22Rv1 (cell line): ENCODE measurements around the gene LENG9.
A peak's percentile ranks its signal among the peaks of the same experiment; 100 is the strongest.

Source experiments
- H3K27ac ChIP-seq: fragments of 450-650 bp; 2 replicates; pipeline ENCODE4 v1.5.1; 2017
- ZFX ChIP-seq: fragments of 450-650 bp; IDR thresholded peaks from 2 replicates; pipeline ENCODE4 v1.6.1; 2017; ENCODE audit warnings: antibody characterized with exemption, borderline replicate concordance
- TF ChIP-seq, protein P1 (sequence below): fragments of 450-650 bp; IDR thresholded peaks from 2 replicates; pipeline ENCODE4 v1.5.1; 2017; ENCODE audit warnings: mild to moderate bottlenecking

LENG9 gene

GRCh38 chr19:54430306-54431254 lies 33.0 kb downstream of the LENG9 start:
- H3K27ac ChIP-seq: peak overlapping the region; percentile 82
- no peak for TF ChIP-seq ZFX
- TF ChIP-seq, protein P1, sequence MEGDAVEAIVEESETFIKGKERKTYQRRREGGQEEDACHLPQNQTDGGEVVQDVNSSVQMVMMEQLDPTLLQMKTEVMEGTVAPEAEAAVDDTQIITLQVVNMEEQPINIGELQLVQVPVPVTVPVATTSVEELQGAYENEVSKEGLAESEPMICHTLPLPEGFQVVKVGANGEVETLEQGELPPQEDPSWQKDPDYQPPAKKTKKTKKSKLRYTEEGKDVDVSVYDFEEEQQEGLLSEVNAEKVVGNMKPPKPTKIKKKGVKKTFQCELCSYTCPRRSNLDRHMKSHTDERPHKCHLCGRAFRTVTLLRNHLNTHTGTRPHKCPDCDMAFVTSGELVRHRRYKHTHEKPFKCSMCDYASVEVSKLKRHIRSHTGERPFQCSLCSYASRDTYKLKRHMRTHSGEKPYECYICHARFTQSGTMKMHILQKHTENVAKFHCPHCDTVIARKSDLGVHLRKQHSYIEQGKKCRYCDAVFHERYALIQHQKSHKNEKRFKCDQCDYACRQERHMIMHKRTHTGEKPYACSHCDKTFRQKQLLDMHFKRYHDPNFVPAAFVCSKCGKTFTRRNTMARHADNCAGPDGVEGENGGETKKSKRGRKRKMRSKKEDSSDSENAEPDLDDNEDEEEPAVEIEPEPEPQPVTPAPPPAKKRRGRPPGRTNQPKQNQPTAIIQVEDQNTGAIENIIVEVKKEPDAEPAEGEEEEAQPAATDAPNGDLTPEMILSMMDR: peak; percentile 66

DNA sequence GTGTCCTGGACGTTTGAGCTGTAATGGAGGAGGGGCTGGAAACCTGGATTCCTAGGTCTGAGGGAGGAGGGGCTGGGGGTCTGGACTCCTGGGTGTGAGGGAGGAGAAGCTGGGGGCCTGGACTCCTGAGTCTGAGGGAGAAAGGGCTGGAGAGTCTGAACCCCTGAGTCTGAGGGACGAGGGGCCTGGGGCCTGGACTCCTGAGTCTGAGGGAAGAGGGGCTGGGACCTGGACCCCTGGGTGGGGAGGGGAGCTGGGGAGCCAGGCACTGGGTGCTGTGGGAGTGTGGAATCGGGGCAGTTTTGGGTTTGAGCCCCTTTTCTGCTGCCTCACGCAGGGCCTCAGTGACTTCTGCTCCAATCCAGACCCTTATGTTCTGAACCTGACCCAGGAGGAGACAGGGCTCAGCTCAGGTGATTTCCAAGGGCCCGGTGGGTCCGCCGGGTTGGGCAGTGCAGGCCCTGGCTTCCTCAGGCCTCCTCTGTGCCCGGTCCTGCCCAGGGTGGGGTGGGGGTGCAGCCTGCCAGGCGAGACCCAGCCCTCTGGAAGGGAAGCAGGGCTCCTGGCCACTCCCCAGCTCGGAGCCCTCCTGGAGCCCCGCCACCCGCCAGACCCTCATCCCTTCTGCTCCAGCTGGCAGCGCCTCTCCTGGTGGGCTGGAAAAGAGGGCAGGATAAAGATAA lies 33.9 kb downstream of the LENG9 start:
- H3K27ac ChIP-seq: no peak overlapping the region

GRCh38 chr19:54429176-54429495 lies 34.4 kb downstream of the LENG9 start:
- H3K27ac ChIP-seq: no peak overlapping the region
- TF ChIP-seq, protein P1: no peak
- no peak for TF ChIP-seq ZFX

More for the DNA sequence above, 33.9 kb downstream of the LENG9 start:
- TF ChIP-seq, protein P1: no peak
- no peak for TF ChIP-seq ZFX

DNA sequence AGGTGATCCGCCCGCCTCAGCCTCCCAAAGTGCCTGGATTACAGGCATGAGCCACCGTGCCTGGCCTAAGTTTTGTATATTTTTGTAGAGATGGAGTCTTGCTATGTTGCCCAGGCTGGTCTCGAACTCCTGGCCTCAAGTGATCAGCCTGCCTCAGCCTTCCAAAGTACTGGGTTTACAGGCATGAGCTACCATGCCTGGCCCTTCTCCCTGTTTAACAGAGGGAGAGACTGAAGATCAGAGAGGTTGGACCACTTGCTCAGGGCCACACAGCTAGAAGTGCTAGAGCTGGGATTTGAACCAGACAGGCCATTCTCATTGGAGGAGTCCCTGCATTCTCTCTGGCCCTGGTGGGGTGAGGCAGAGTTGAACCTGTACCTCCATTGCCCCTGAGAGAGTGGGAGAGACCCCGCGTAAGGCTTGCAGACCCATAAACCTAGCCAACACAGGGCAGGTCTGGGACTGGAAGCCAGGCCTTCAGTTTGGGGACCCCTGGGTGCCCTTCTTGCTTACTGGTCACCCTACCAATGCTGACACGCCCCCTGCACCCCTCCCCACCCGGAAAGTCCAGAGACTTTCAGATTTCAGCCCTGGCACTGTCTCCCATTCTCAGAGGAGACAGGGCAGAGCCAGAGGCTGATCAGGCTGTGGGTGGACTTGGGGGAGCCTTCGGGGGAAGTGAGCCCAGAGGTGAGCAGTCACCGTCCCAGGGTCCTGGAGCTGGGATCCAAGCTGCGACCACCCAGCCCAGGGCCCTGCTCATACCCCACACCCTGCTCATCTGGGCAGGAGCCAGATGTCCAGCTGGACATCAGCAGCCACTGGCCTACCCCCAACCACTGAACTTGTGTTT lies 35.0 kb downstream of the LENG9 start:
- TF ChIP-seq, protein P1: no peak
- no peak for TF ChIP-seq ZFX
- H3K27ac ChIP-seq: no peak overlapping the region

GRCh38 chr19:54427586-54427985 lies 36.0 kb downstream of the LENG9 start:
- TF ChIP-seq ZFX: no peak
- TF ChIP-seq, protein P1: no peak
- no peak overlapping the region for H3K27ac ChIP-seq

GRCh38 chr19:54426291-54426931 lies 37.2 kb downstream of the LENG9 start:
- TF ChIP-seq, protein P1: no peak
- TF ChIP-seq ZFX: no peak
- H3K27ac ChIP-seq: no peak overlapping the region
